Liver (tissue), 9 donors: ENCODE measurements around the gene LSM7. TPM values are rescaled to one million over a fixed set of nuclear protein-coding genes. Genes with fewer than 3 reads are reported as not detected.

Source experiments
- DNase-seq: peaks from one replicate; pipeline ENCODE4 v3.0.0-alpha.2; 2017; ENCODE audit warnings: low spot score
- H3K27ac ChIP-seq, 2 donors: one replicate each; pipeline ENCODE4 v1.7.0; 2013; ENCODE audit warnings: inconsistent platforms in 2 of 2, low read length in 2 of 2, control low read depth in 1 of 2, low read depth in 1 of 2, mild to moderate bottlenecking in 1 of 2
- H3K27me3 ChIP-seq, 4 donors: one replicate each; pipeline versions ENCODE4 v1.6.1 to v1.7.0; 2013; ENCODE audit warnings: low read length in 3 of 4, inconsistent platforms in 1 of 4, mild to moderate bottlenecking in 1 of 4, moderate library complexity in 1 of 4; ENCODE audit not compliant: control insufficient read depth in 4 of 4, insufficient read depth in 4 of 4
- H3K36me3 ChIP-seq, 4 donors: one replicate each; pipeline versions ENCODE4 v1.6.1 to v1.7.0; 2013; ENCODE audit warnings: low read length in 3 of 4, mild to moderate bottlenecking in 3 of 4, low read depth in 1 of 4, moderate library complexity in 1 of 4; ENCODE audit not compliant: control insufficient read depth in 4 of 4, insufficient read depth in 3 of 4
- H3K4me1 ChIP-seq, 4 donors: one replicate each; pipeline versions ENCODE4 v1.6.1 to v1.7.0; 2013; ENCODE audit warnings: low read length in 3 of 4, mild to moderate bottlenecking in 3 of 4, moderate library complexity in 1 of 4; ENCODE audit not compliant: control insufficient read depth in 4 of 4, insufficient read depth in 4 of 4
- H3K4me3 ChIP-seq, 3 donors: one replicate each; pipeline versions ENCODE4 v1.6.1 to v1.7.0; 2013; ENCODE audit warnings: low read length in 3 of 3, control low read depth in 1 of 3, low read depth in 1 of 3, mild to moderate bottlenecking in 1 of 3
- H3K9ac ChIP-seq, 2 donors: one replicate each; pipeline ENCODE4 v1.7.0; 2013; ENCODE audit warnings: low read length in 2 of 2, mild to moderate bottlenecking in 2 of 2, moderate library complexity in 2 of 2, control low read depth in 1 of 2, low read depth in 1 of 2
- H3K9me3 ChIP-seq, 4 donors: one replicate each; pipeline versions ENCODE4 v1.6.1 to v1.7.0; 2013; ENCODE audit warnings: low read length in 3 of 4; ENCODE audit not compliant: control insufficient read depth in 4 of 4
- EGR1 ChIP-seq, 2 donors: IDR thresholded peaks; 2 replicates each; pipeline ENCODE4 v1.6.1; 2016 to 2018; ENCODE audit warnings: antibody characterized with exemption in 2 of 2, low read depth in 2 of 2
- FOXA1 ChIP-seq: IDR thresholded peaks from 2 replicates; pipeline ENCODE4 v1.6.1; 2016; ENCODE audit warnings: antibody characterized with exemption
- HNF4G ChIP-seq: IDR thresholded peaks from 2 replicates; pipeline ENCODE4 v1.6.1; 2016; ENCODE audit warnings: antibody characterized with exemption
- JUND ChIP-seq, 2 donors: IDR thresholded peaks; 2 replicates each; pipeline ENCODE4 v1.6.1; 2016; ENCODE audit warnings: antibody characterized with exemption in 2 of 2
- NR2F2 ChIP-seq: IDR thresholded peaks from 2 replicates; pipeline ENCODE4 v1.6.1; 2016; ENCODE audit warnings: antibody characterized with exemption
- RXRA ChIP-seq, 2 donors: IDR thresholded peaks; 2 replicates each; pipeline ENCODE4 v1.6.1; 2017 to 2018; ENCODE audit warnings: antibody characterized with exemption in 2 of 2, mild to moderate bottlenecking in 1 of 2
- WGBS: extraction: QIAGEN DNeasy Blood & Tissue Kit; methylation state at CpG from one replicate; pipeline ENCODE4 v1.1.7; 2013; 5-methylcytosine and 5-hydroxymethylcytosine counted together
- polyA plus RNA-seq, 2 donors: library from polyadenylated mRNA; stranded (reverse) in 1 of 2; unstranded in 1 of 2; fragments of 200-250 nt in 1 of 2; fragments of >200 nt in 1 of 2; fragmentation: Nextera tagmentation in 1 of 2; extraction: Ambion mirVana in 1 of 2; gene quantifications; one replicate each; pipeline versions ENCODE4 v1.2.1 to v1.2.3, GENCODE V29; 2013 to 2015
- total RNA-seq, 2 donors: library from RNA; depleted of rRNA; stranded (reverse); fragments of >200 nt; gene quantifications; one replicate each; pipeline ENCODE4 v1.2.3, GENCODE V29; 2014
- TF ChIP-seq, protein P1 (sequence below): IDR thresholded peaks from 2 replicates; pipeline ENCODE4 v1.6.1; 2016; ENCODE audit warnings: antibody characterized with exemption
- TF ChIP-seq, protein P2 (sequence below): fragments of 150-350 bp; IDR thresholded peaks from 2 replicates; pipeline ENCODE4 v1.5.1; 2017; ENCODE audit warnings: improper control_type of control experiment, low read depth, low read length; ENCODE audit not compliant: missing input control
- TF ChIP-seq, protein P3 (sequence below): IDR thresholded peaks from 2 replicates; pipeline ENCODE4 v1.6.1; 2016; ENCODE audit warnings: antibody characterized with exemption, mild to moderate bottlenecking
- TF ChIP-seq, protein P4 (sequence below): IDR thresholded peaks from 2 replicates; pipeline ENCODE4 v1.6.1; 2016; ENCODE audit warnings: antibody characterized with exemption
- donor health status: healthy.
- donor health status: healthy.
- donor health status: healthy.
- donor health status: healthy.
- donor health status: healthy.

The LSM7 gene
- total and polyA plus RNA-seq, 4 donors = 23.6 to 59.9 (median 38.5) TPM

DNA sequence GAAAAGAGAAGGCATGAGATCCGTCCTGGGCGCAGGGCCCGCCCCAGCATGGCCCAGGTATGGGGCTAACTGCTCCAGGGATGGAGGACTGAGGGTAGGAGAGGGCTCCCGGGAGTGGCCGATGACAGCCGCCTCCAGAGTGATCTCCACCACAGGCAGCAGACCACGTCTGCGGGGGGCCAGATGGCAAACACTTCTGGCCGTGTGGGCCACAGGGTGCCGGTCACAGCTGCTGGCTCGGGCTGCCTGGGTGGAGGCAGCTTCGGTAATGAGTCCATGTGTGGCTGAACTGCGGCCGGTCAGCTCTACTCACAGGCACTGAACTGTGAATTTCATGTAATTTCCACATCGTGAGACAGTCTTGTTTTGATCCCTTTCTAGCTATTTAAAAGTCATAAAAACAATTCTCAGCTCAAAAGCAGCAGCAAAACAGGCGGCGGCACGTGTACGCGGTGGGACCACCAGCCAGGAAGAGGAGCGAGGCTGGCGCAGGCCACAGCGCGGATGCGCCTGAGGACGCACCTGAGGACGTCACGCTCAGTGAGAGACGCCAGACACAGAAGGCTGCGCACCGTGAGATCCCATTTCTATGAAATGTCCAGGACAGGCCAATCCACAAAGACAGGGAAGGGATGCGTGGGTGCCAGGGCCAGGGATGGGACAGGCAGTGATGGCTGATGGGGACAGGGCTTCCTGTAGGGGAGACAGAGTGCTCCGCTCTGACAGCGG is 4.0 kb downstream of the LSM7 start:
- 92% methylated on average over 34 of the region's 34 CpGs for WGBS
- H3K36me3 ChIP-seq = peaks cover 0 to 18% (median 3%) of the 10 kb centered on the region in 4 donors
- H3K4me1 ChIP-seq = peaks cover 2 to 20% (median 16%) of the 10 kb centered on the region in 4 donors
- no peak overlapping the region for H3K9ac ChIP-seq
- no peak overlapping the region for H3K4me3 ChIP-seq
- TF ChIP-seq JUND (IDR thresholded peaks at IDR 0.05) = no peak
- no peak for TF ChIP-seq EGR1 (IDR thresholded peaks at IDR 0.05; ENCODE audit: low read depth in 2 of 2)
- TF ChIP-seq FOXA1 = no peak
- H3K27me3 ChIP-seq = no peaks in the 10 kb centered on the region
- no peak for DNase-seq
- H3K9me3 ChIP-seq = no peaks in the 10 kb centered on the region
- no peak overlapping the region for H3K27ac ChIP-seq

DNA sequence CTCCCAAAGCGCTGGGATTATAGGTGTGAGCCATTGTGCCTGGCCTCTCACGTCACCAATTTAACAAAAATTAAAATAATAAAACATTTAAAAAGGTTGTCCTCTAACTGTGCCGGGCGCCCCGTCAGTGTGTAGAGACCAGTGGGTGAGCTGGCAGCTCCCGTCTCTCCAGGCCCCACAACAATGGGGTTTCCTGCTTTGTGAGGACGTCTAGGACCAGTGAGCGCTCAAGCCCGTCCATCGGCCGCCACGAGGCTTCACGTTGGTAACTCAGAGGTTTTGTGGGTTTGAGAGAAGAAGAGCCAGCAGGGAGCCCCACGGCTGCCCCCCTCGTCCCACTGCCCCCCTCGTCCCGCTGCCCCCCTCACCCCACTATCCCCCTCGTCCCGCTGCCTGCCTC is 4.7 kb downstream of the LSM7 start:
- H3K36me3 ChIP-seq = peaks cover 0 to 18% (median 3%) of the 10 kb centered on the region in 4 donors
- H3K4me1 ChIP-seq = peaks cover 2 to 13% (median 12%) of the 10 kb centered on the region in 4 donors
- no peak overlapping the region for H3K27ac ChIP-seq
- H3K9ac ChIP-seq = no peak overlapping the region
- no peak overlapping the region for H3K4me3 ChIP-seq
- H3K9me3 ChIP-seq = no peaks in the 10 kb centered on the region
- 94% methylated on average over 19 of the region's 19 CpGs for WGBS
- no peaks in the 10 kb centered on the region for H3K27me3 ChIP-seq
- TF ChIP-seq, protein P1, sequence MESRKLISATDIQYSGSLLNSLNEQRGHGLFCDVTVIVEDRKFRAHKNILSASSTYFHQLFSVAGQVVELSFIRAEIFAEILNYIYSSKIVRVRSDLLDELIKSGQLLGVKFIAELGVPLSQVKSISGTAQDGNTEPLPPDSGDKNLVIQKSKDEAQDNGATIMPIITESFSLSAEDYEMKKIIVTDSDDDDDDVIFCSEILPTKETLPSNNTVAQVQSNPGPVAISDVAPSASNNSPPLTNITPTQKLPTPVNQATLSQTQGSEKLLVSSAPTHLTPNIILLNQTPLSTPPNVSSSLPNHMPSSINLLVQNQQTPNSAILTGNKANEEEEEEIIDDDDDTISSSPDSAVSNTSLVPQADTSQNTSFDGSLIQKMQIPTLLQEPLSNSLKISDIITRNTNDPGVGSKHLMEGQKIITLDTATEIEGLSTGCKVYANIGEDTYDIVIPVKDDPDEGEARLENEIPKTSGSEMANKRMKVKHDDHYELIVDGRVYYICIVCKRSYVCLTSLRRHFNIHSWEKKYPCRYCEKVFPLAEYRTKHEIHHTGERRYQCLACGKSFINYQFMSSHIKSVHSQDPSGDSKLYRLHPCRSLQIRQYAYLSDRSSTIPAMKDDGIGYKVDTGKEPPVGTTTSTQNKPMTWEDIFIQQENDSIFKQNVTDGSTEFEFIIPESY = no peak
- TF ChIP-seq NR2F2 = no peak
- no peak for DNase-seq

DNA sequence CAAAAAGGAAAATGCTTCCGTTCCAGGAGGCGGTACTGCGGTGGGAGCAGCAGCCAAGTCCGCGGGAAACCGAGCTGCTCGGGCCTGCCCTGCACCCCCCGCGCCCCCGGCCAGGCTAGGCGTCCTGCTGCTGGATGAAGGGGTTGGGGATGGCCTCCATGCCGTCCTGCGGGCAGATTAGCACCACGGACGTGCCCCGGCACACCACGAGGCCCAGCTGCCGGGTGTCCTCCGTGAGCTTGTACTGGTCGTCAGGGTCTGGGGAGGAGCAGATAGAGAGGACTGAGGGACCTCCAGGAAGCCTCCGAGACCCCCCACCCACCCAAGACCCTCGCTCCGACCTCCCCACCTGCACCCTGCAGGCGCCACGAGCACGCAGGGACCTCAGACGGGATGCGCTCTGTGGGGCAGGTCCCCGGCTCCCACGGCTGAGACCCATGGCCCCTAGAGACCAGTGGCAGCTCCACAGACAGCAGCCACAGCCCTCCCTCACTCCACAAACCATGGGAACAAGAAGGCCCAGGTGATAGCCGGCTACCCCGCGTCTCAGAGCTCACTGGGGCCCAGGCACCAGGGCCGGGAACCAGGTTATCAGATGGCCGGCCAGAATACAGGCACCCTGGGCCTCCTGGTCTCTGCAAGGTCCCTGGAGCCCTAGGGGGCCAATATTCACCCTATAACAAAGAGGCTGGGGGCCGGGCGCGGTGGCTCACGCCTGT is 6.7 kb downstream of the LSM7 start:
- TF ChIP-seq RXRA (IDR thresholded peaks at IDR 0.05) = no peak
- TF ChIP-seq, protein P2, sequence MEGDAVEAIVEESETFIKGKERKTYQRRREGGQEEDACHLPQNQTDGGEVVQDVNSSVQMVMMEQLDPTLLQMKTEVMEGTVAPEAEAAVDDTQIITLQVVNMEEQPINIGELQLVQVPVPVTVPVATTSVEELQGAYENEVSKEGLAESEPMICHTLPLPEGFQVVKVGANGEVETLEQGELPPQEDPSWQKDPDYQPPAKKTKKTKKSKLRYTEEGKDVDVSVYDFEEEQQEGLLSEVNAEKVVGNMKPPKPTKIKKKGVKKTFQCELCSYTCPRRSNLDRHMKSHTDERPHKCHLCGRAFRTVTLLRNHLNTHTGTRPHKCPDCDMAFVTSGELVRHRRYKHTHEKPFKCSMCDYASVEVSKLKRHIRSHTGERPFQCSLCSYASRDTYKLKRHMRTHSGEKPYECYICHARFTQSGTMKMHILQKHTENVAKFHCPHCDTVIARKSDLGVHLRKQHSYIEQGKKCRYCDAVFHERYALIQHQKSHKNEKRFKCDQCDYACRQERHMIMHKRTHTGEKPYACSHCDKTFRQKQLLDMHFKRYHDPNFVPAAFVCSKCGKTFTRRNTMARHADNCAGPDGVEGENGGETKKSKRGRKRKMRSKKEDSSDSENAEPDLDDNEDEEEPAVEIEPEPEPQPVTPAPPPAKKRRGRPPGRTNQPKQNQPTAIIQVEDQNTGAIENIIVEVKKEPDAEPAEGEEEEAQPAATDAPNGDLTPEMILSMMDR = no peak
- TF ChIP-seq, protein P3, sequence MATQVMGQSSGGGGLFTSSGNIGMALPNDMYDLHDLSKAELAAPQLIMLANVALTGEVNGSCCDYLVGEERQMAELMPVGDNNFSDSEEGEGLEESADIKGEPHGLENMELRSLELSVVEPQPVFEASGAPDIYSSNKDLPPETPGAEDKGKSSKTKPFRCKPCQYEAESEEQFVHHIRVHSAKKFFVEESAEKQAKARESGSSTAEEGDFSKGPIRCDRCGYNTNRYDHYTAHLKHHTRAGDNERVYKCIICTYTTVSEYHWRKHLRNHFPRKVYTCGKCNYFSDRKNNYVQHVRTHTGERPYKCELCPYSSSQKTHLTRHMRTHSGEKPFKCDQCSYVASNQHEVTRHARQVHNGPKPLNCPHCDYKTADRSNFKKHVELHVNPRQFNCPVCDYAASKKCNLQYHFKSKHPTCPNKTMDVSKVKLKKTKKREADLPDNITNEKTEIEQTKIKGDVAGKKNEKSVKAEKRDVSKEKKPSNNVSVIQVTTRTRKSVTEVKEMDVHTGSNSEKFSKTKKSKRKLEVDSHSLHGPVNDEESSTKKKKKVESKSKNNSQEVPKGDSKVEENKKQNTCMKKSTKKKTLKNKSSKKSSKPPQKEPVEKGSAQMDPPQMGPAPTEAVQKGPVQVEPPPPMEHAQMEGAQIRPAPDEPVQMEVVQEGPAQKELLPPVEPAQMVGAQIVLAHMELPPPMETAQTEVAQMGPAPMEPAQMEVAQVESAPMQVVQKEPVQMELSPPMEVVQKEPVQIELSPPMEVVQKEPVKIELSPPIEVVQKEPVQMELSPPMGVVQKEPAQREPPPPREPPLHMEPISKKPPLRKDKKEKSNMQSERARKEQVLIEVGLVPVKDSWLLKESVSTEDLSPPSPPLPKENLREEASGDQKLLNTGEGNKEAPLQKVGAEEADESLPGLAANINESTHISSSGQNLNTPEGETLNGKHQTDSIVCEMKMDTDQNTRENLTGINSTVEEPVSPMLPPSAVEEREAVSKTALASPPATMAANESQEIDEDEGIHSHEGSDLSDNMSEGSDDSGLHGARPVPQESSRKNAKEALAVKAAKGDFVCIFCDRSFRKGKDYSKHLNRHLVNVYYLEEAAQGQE = no peak
- TF ChIP-seq HNF4G = no peak
- TF ChIP-seq, protein P4, sequence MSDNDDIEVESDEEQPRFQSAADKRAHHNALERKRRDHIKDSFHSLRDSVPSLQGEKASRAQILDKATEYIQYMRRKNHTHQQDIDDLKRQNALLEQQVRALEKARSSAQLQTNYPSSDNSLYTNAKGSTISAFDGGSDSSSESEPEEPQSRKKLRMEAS = no peak
- no peak for DNase-seq
- Histone ChIP-seq H3K4me3 (no peak overlapping the region), H3K9me3 (no peaks in the 10 kb centered on the region), H3K9ac (no peak overlapping the region), H3K4me1 (peaks cover 0 to under 1% (median under 1%) of the 10 kb centered on the region in 4 donors), H3K27me3 (no peaks in the 10 kb centered on the region), H3K27ac (no peak overlapping the region), H3K36me3 (peaks cover 0 to 18% (median 3%) of the 10 kb centered on the region in 4 donors)
- 96% methylated on average over 39 of the region's 39 CpGs for WGBS
